Measurements from ENCODE around the gene CREBRF.

- no peak for TF ChIP-seq CTCF (IDR thresholded peaks at IDR 0.05)
- TF ChIP-seq POLR2A (IDR thresholded peaks at IDR 0.05), result no peak
Measured at GRCh38 chr5:173033923-173034322, 22.2 kb upstream of the CREBRF start.
